Thyroid gland (tissue), 4 donors: ENCODE measurements around the gene TRPM6. TPM values are rescaled to one million over a fixed set of nuclear protein-coding genes. Genes with fewer than 3 reads are reported as not detected.
"Not testable (repeated sequence)": the region's sequence is repeated elsewhere in the genome, so short reads cannot be mapped to it uniquely, and the experiment has no call there.

Source experiments
- DNase-seq, 2 donors: peaks; one replicate each; pipeline ENCODE4 v3.0.0-alpha.2; 2019
- H3K27ac ChIP-seq, 3 donors: fragments of 200-600 bp; sonication (generic); 1 replicate in 2 of 3; 2 replicates in 1 of 3; pipeline ENCODE4 v1.5.1; 2016 to 2019; ENCODE audit warnings: mild to moderate bottlenecking in 1 of 3, moderate library complexity in 1 of 3
- H3K27me3 ChIP-seq: fragments of 200-600 bp; sonication (generic); one replicate; pipeline ENCODE4 v1.5.1; 2019
- H3K36me3 ChIP-seq, 2 donors: fragments of 200-600 bp; sonication (generic); one replicate each; pipeline ENCODE4 v1.5.1; 2016 to 2019
- H3K4me1 ChIP-seq, 2 donors: fragments of 200-600 bp; sonication (generic); one replicate each; pipeline ENCODE4 v1.5.1; 2017 to 2019
- H3K4me3 ChIP-seq, 3 donors: fragments of 200-600 bp; sonication (generic); replicated peaks in 1 of 3; 1 replicate in 2 of 3; 2 replicates in 1 of 3; pipeline ENCODE4 v1.5.1; 2016; ENCODE audit warnings: mild to moderate bottlenecking in 1 of 3
- H3K9me3 ChIP-seq: fragments of 200-600 bp; sonication (generic); one replicate; pipeline ENCODE4 v1.5.1; 2017
- CTCF ChIP-seq, 6 experiments: fragments of 200-600 bp in 3 of 6; fragments of 450-650 bp in 3 of 6; sonication (generic) in 3 of 6; IDR thresholded peaks; one replicate each; pipeline ENCODE4 v1.5.1; 2016 to 2019; ENCODE audit warnings: antibody characterized with exemption in 6 of 6, mild to moderate bottlenecking in 2 of 6, inconsistent platforms in 1 of 6, moderate library complexity in 1 of 6
- POLR2A ChIP-seq, 2 donors: fragments of 450-650 bp; IDR thresholded peaks; one replicate each; pipeline ENCODE4 v1.6.1; 2017; ENCODE audit warnings: antibody characterized with exemption in 2 of 2, mild to moderate bottlenecking in 2 of 2, moderate library complexity in 1 of 2
- WGBS, 2 donors: methylation state at CpG; one replicate each; pipeline ENCODE4 v1.1.5; 2017; 5-methylcytosine and 5-hydroxymethylcytosine counted together
- intact Hi-C: fragments of 100-400 bp; cut with DNase I; formaldehyde crosslinking; loops from one replicate; pipeline ENCODE4 v1.15.1; 2023
- total RNA-seq, 4 donors: library from RNA; depleted of rRNA; stranded (reverse); fragments of >200 nt; gene quantifications; one replicate each; pipeline ENCODE4 v1.2.3, GENCODE V29; 2016

TRPM6 gene
- total RNA-seq, 4 donors from 2014 or later = 0.44 to 0.83 (median 0.66) TPM

GRCh38 chr9:74865177-74865576 lies 22.5 kb downstream of the TRPM6 start:
- 73 to 79% methylated on average over 3 of the region's 3 CpGs for WGBS, 2 donors

GRCh38 chr9:74861773-74862474 lies 25.8 kb downstream of the TRPM6 start:
- Histone ChIP-seq H3K4me3 (no peak overlapping the region), H3K9me3 (no peaks in the 10 kb centered on the region), H3K27ac (no peak overlapping the region), H3K4me1 (no peaks in the 10 kb centered on the region), H3K36me3 (no peaks in the 10 kb centered on the region), H3K27me3 (no peaks in the 10 kb centered on the region)
- no peak for DNase-seq
- WGBS, 2 donors = 75 to 81% methylated on average over 6 of the region's 6 CpGs
- TF ChIP-seq CTCF (IDR thresholded peaks at IDR 0.05) (no peak), POLR2A (IDR thresholded peaks at IDR 0.05) (no peak)
- intact Hi-C loops = no loop called here

More at GRCh38 chr9:74865177-74865576, 22.5 kb downstream of the TRPM6 start:
- Histone ChIP-seq H3K27ac (no peak overlapping the region), H3K36me3 (no peaks in the 10 kb centered on the region), H3K9me3 (no peaks in the 10 kb centered on the region), H3K4me3 (no peak overlapping the region), H3K27me3 (no peaks in the 10 kb centered on the region), H3K4me1 (no peaks in the 10 kb centered on the region)
- TF ChIP-seq POLR2A (IDR thresholded peaks at IDR 0.05) (no peak), CTCF (IDR thresholded peaks at IDR 0.05) (no peak)
- intact Hi-C loops = no loop called here
- no peak for DNase-seq

GRCh38 chr9:74861071-74861470 lies 26.6 kb downstream of the TRPM6 start:
- Histone ChIP-seq H3K4me1 (no peaks in the 10 kb centered on the region), H3K9me3 (no peaks in the 10 kb centered on the region), H3K4me3 (no peak overlapping the region), H3K27ac (no peak overlapping the region), H3K27me3 (no peaks in the 10 kb centered on the region), H3K36me3 (no peaks in the 10 kb centered on the region)
- no peak for TF ChIP-seq POLR2A (IDR thresholded peaks at IDR 0.05)
- no peak for TF ChIP-seq CTCF (IDR thresholded peaks at IDR 0.05)
- WGBS, 2 donors = 73 to 74% methylated on average over 3 of the region's 3 CpGs
- intact Hi-C loops = no loop called here
- DNase-seq = no peak

GRCh38 chr9:74860247-74860646 lies 27.5 kb downstream of the TRPM6 start:
- H3K9me3 ChIP-seq, H3K27ac ChIP-seq, H3K27me3 ChIP-seq, H3K4me1 ChIP-seq, intact Hi-C loops, H3K36me3 ChIP-seq, DNase-seq, H3K4me3 ChIP-seq: not testable (repeated sequence)
- 82 to 87% methylated on average over 5 of the region's 5 CpGs for WGBS, 2 donors

GRCh38 chr9:74859786-74860185 lies 27.9 kb downstream of the TRPM6 start:
- DNase-seq = no peak
- Histone ChIP-seq H3K27me3 (no peaks in the 10 kb centered on the region), H3K36me3 (no peaks in the 10 kb centered on the region), H3K4me3 (no peak overlapping the region), H3K9me3 (no peaks in the 10 kb centered on the region), H3K4me1 (no peaks in the 10 kb centered on the region), H3K27ac (no peak overlapping the region)
- WGBS, 2 donors = 74 to 75% methylated on average over 2 of the region's 2 CpGs
- TF ChIP-seq CTCF (IDR thresholded peaks at IDR 0.05) (no peak), POLR2A (IDR thresholded peaks at IDR 0.05) (no peak)
- intact Hi-C loops = no loop called here
